GM19395 (cell line): ENCODE results near the gene KRT1.
"Not testable (repeated sequence)": the region's sequence is repeated elsewhere in the genome, so short reads cannot be mapped to it uniquely, and the experiment has no call there.

ENCODE experiments used
- ATAC-seq: cut with Tn5 transposase; IDR thresholded peaks from one replicate; pipeline ENCODE4 v1.9.1; 2021; ENCODE audit warnings: mild to moderate bottlenecking, moderate library complexity; ENCODE audit not compliant: unreplicated experiment

Gene KRT1

GRCh38 chr12:52680363-52680762 lies at the start of gene KRT1:
TSS of gene KRT1 (minus strand) at chr12:52680407. CDS start at chr12:52680348, 59 bp downstream.
- ATAC-seq: no peak

- no peak for ATAC-seq
Measured at GRCh38 chr12:52729147-52729546, 48.9 kb upstream of the KRT1 start.

GRCh38 chr12:52728374-52728773 lies 48.2 kb upstream of the KRT1 start:
- no peak for ATAC-seq

- ATAC-seq: no peak
Measured at GRCh38 chr12:52727037-52727436, 46.8 kb upstream of the KRT1 start.

DNA sequence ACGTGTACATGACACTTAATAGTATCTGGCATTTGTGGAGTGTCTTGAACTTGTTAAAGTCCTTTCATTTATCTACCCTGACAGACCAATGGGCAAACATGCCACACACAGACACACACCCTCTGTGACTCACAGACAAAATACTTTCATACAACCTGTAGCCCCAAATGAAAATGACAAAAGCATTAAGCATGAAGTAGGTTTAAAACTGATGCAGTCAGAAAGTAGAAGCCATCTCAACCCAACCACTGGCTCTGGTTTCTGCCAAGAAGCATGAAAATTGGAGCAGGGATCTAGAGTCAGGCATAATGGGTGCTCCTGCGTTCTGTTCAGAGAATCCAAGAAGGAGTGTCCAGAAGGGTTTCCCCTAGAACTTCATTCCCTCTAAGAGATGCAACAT lies 46.2 kb upstream of the KRT1 start:
- no peak for ATAC-seq

DNA sequence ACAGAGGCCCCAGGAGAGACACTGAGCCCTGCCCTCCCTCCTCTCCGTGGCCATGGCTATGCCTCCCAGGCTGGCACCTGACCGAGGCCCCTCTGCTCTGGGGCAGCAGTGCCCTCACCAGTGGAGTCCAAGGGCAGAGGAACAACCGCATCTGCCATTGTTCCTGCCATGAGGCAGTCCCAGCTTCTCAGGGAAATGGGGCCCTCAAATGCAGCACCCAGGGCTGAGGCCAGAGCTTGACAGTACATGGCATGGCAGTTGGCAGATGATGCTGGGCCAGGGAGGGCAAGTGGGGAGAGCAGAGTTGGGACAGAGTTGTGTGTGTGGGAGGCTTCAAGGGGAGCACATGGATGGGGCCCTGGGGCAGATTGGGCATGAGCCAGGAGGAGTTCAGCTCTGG lies 44.2 kb upstream of the KRT1 start:
- no peak for ATAC-seq

GRCh38 chr12:52722680-52723079 lies 42.5 kb upstream of the KRT1 start:
- no peak for ATAC-seq

DNA sequence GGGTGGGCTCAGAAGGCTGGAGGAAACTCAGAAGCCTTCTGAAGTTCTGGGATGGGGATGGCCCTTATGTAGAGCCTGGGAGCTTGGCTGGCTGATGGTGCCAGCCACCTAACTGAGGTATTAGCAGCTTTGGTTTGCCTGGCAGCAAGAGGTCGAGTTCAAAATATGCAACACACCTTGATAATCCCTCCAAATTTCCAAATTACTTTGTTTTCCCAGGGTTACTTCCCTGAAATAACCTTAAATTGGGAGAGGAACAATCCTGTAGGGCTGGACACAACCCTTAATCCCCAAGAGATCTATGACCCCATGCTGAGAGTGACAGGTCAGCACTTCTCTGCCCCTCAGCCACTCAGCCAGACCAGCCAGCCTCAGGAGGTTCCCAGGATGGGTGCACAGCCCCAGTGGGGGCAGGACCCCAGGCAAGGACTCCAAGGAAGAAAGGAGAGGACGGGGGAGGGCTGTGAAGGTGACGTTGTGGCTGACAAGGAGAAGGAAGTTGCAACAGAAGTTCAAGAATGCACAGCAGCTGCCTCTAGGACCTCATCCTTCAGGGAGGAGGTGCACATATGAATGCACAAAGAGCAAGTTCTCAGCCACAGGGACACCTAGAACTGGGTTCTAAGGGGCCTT lies 41.7 kb upstream of the KRT1 start:
- ATAC-seq: no peak

DNA sequence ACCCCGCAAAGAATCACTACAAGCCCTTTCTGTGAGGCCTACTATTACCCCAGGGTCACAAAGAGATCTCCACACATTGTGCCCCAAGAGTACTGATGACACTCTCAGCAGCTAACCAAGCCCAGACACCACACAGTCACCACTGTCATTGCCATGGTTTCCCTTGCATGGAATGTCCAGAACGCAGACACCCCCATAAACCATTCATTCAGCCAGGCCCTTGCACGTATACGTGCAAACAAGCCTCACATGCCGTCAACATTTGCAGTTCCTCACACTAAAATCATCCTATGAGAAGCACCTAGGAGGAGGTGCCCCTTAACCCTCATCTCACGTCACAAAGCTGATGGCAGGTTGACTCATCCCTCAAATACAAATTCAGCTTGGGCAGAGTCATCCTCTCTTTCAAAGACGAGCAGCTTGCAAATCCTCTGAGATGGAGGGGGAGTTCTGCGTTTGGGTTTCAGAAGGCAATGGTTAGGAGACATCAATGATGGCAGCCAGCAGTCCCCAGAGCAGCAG lies 40.2 kb upstream of the KRT1 start:
- ATAC-seq: no peak

- no peak for ATAC-seq
Measured at GRCh38 chr12:52716061-52716460, 35.9 kb upstream of the KRT1 start.

DNA sequence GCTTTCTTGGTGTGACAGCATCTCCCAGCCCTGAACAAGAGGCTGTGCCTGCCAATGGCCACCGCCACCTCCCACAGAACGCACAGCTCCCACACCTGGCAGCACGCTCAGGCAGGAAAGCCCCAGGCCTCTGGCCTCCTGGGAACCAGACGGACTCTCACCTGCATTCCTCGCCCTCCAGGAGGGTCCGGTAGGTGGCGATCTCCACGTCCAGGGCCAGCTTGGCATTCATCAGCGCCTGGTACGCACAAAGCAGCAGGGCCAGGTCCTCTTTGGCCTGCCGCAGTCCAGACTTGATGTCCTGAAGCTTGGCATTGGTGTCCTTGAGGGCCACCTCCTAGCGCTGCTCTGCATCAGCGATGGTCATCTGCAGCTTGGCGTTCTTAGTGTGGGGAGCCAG lies 35.2 kb upstream of the KRT1 start:
- ATAC-seq: no peak

GRCh38 chr12:52714887-52715281 lies 34.7 kb upstream of the KRT1 start:
- no peak for ATAC-seq

DNA sequence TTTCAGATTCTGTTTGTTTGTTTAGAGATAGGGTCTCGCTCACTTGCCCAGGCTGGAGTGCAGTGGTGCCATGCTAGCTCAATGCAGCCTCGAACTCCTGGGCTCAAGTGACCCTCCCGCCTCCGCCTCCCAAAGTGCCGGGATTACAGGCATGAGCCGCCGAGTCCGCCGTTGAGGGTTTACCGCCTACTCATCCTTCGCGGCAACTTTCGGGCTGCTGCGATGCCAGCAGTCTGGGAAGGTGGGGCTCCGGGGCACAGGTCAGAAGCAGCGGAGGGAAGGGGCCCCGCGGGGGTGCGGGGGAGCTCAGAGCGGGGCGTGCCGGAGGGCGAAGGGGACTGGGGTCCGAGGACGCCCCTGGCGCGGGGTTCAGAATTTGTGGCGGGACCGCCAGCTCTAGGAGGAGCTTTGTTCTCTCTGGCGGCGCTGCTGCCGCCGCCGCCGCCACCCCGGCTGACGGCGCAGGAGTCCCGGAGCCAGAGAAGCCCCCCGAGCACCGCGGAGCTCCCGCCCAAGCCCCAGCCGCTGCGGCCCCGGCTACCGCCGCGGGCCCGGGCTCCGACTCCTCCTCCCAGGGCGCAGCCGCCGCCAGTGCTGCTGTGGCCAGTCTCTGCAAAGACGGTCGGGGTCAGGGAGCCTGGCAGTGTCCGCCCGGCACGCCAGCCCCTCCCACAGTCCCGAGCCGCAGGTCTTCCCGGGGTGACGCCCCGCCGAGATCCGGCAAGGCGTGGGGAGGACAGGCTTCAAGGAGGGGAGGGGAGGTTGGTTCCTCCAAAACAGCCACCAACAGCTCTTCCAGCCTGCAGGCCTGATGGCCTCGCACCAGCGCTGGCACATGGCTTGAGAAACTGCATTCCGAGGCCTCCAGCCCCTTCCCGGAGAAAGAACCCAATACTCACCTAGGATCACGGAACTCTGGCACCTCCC lies 34.0 kb upstream of the KRT1 start:
- ATAC-seq: no peak

DNA sequence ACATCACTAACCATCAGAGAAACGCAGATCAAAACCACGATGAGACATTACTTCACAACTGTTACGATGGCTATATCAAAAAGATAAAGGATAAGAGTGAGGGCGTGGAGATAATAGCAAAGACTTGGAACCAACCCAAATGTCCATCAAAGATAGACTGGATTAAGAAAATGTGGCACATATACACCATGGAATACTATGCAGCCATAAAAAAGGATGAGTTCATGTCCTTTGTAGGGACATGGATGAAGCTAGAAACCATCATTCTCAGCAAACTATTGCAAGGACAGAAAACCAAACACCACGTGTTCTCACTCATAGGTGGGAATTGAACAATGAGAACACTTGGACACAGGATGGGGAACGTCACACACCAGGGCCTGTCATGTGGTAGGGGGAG lies 31.9 kb upstream of the KRT1 start:
- not testable (repeated sequence) for ATAC-seq

DNA sequence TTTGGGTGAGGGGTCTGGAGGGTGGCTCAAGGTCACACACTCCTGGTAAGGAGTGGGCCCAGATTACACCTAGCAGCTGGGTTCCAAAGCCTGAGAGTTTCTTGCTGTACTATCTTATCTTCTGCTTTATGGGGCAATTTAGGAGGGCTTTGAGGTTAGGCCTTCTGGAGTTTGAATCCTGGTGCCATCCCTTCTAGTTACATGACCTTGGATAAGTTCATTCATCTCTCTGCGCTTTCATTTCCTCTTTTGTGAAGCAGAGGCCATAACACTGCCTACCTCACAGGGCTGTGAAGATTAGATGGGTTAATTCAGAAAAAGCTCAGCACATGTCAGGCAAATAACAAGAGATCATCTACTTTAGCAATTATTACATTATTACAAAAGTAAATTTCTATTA lies 30.5 kb upstream of the KRT1 start:
- ATAC-seq: no peak

DNA sequence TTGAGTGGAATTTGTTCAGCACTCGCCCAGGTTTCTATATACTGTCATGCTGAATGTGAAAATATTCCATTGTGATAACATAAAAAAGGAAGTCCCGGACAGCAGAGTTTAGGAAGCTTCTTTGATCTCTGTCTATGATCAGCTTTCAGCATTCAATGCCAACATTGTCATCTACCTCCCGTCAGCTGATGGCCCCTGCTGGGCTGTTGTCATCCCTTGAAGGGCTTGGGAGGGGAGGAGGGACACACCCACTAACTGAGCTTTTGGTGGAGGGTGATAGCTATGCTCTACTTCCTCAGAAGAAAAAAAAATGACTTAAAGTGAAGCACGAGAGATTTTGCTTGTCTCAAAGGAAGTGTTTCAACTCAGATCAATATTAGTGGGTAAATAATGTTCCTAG lies 27.8 kb upstream of the KRT1 start:
- no peak for ATAC-seq

GRCh38 chr12:52704464-52704863 lies 24.3 kb upstream of the KRT1 start:
- no peak for ATAC-seq

DNA sequence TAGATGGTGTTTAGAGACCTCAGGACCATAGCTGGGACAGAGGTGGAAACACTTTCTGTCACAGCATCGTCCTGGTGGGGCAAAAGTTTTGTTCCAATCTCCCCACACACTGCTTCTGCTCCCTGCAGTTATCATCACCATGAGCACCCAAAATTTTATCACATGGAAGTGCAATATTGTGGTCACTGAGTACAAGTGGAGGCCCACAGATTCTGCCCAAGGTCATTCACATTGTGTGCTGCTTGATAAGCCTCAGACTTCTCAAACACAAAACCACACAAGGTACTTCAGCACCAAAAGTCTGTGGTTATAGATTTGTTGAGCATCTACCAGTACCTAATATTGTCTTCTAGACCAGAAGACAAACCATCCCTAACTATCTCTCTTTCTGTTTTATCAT lies 23.7 kb upstream of the KRT1 start:
- ATAC-seq: no peak

GRCh38 chr12:52703424-52703823 lies 23.2 kb upstream of the KRT1 start, which contains the start of gene KRT77:
TSS of gene KRT77 (minus strand) at chr12:52703524. CDS start at chr12:52703434, 90 bp downstream.
- ATAC-seq: no peak

GRCh38 chr12:52702338-52702737 lies 22.1 kb upstream of the KRT1 start:
- ATAC-seq: no peak

DNA sequence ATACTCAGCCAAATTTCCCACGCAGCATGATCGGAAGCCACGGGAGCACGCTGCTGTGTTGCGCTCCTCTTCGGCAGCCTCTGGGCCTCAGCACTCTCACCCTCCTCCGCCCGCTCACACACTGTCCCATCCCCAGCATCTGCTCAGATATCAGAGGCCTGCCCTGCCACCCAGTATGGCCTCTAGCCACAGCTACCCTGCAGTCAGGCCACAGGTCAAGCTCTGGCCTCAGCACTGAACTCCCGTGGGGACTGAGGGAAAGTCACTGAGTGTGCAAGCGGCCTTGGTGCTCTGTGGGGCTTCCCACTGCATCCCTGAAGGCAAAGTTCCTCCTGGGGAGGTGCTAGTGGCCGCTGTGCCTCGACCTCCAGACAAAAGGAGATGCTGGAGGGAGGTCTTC lies 21.1 kb upstream of the KRT1 start:
- no peak for ATAC-seq

DNA sequence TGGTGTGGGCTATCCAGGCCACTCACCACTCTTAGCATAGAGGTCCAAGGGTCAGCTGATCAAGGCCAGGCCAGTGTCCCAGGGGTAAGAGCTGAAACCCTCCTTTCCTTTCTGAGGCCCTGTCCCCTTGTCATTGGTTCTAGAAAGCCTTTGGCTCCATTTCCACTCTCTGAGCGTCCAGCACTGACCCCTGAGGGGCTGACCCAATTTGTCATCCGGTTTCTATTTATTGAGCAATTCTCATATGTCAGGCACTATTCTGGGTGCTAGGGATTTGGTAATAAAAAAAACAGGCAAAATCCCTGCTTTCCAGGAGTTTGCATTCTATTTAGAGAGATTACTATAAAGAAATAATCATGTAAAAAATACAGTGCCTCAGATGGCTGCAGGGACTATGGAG lies 19.8 kb upstream of the KRT1 start:
- ATAC-seq: no peak
